Adipocyte (in vitro differentiated cells): ENCODE results near the gene HPSE2.
A peak's percentile ranks its signal among the peaks of the same experiment; 100 is the strongest.
"Not testable (repeated sequence)": the region's sequence is repeated elsewhere in the genome, so short reads cannot be mapped to it uniquely, and the experiment has no call there.

Experiments
- DNase-seq: peaks from one replicate; pipeline ENCODE4 v3.0.0-alpha.2; 2015; ENCODE audit warnings: low read depth
- H3K27me3 ChIP-seq: replicated peaks from 2 replicates; pipeline ENCODE4 v1.7.0; 2013; ENCODE audit warnings: mild to moderate bottlenecking, low read length, moderate library complexity; ENCODE audit not compliant: control insufficient read depth, insufficient read depth
- H3K36me3 ChIP-seq: 2 replicates; pipeline ENCODE4 v1.7.0; 2013; ENCODE audit warnings: low read length, mild to moderate bottlenecking, moderate library complexity; ENCODE audit not compliant: control insufficient read depth, insufficient read depth, severe bottlenecking
- H3K4me1 ChIP-seq: 2 replicates; pipeline ENCODE4 v1.7.0; 2013; ENCODE audit warnings: mild to moderate bottlenecking, low read length, moderate library complexity; ENCODE audit not compliant: control insufficient read depth, insufficient read depth
- H3K4me3 ChIP-seq: 2 replicates; pipeline ENCODE4 v1.7.0; 2013; ENCODE audit warnings: mild to moderate bottlenecking, low read length, moderate library complexity
- H3K9ac ChIP-seq: 2 replicates; pipeline ENCODE4 v1.7.0; 2013; ENCODE audit warnings: mild to moderate bottlenecking, low read length, moderate library complexity
- H3K9me3 ChIP-seq: 2 replicates; pipeline ENCODE4 v1.7.0; 2013; ENCODE audit warnings: mild to moderate bottlenecking, low read length, moderate library complexity; ENCODE audit not compliant: control insufficient read depth

Gene HPSE2

GRCh38 chr10:98541561-98541960 lies 694.1 kb downstream of the HPSE2 start:
- not testable (repeated sequence) for DNase-seq, H3K27me3 ChIP-seq, H3K4me3 ChIP-seq, H3K36me3 ChIP-seq, H3K9ac ChIP-seq, H3K9me3 ChIP-seq
- peaks cover 16% of the 10 kb centered on the region for H3K4me1 ChIP-seq

DNA sequence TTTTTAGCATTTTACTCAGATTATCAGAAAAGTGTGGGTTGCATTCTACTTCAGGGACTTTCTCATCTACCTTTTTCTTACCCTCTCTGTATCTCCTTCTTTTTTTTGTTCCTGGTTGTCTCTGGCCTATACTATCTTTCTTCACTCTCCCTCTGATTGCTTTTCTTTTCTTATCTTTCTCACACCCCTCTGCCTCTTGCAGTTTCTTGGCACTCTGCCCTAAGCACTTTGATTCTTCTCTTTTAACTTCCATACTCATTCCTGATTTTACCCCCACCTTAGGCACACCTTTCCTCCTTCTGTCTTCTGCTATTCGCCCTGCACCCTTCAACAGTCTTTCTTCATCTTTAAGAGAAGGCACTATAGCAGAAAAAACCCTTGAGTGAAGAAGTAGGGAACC lies 696.1 kb downstream of the HPSE2 start:
- Histone ChIP-seq H3K9ac (no peak overlapping the region), H3K27me3 (no peaks in the 10 kb centered on the region), H3K9me3 (no peaks in the 10 kb centered on the region), H3K4me1 (peaks cover 23% of the 10 kb centered on the region), H3K4me3 (no peak overlapping the region), H3K36me3 (no peaks in the 10 kb centered on the region)
- DNase-seq, result no peak

DNA sequence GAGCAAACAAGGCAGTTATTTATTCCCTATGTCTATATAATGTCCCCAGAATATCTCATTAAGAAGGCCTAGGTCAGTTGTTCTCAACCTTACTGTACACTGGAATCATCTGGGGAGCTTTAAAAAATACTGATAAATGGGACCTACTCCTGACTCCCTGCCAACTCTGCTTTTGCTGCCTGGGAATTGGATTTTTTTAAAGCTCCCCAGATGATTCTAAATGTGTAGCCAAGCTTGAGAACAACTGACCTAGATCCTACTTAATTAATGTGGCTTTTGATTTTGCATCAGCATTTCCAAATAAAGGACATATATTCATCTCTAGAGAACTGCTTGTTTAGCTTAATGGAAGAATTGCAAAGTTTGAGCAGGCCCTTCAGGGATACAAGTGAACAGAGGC lies 697.2 kb downstream of the HPSE2 start:
- no peaks in the 10 kb centered on the region for H3K27me3 ChIP-seq
- no peak overlapping the region for H3K9ac ChIP-seq
- peaks cover 31% of the 10 kb centered on the region for H3K4me1 ChIP-seq
- H3K9me3 ChIP-seq, result no peaks in the 10 kb centered on the region
- no peak for DNase-seq
- H3K36me3 ChIP-seq, result no peaks in the 10 kb centered on the region
- H3K4me3 ChIP-seq, result no peak overlapping the region

- DNase-seq, result peak; percentile 66
- H3K4me3 ChIP-seq, result no peak overlapping the region
- H3K36me3 ChIP-seq, result no peaks in the 10 kb centered on the region
- H3K9ac ChIP-seq, result no peak overlapping the region
- H3K27me3 ChIP-seq, result no peaks in the 10 kb centered on the region
- H3K9me3 ChIP-seq, result no peaks in the 10 kb centered on the region
- peaks cover 39% of the 10 kb centered on the region for H3K4me1 ChIP-seq
Observed at GRCh38 chr10:98536551-98536950, 699.1 kb downstream of the HPSE2 start.

DNA sequence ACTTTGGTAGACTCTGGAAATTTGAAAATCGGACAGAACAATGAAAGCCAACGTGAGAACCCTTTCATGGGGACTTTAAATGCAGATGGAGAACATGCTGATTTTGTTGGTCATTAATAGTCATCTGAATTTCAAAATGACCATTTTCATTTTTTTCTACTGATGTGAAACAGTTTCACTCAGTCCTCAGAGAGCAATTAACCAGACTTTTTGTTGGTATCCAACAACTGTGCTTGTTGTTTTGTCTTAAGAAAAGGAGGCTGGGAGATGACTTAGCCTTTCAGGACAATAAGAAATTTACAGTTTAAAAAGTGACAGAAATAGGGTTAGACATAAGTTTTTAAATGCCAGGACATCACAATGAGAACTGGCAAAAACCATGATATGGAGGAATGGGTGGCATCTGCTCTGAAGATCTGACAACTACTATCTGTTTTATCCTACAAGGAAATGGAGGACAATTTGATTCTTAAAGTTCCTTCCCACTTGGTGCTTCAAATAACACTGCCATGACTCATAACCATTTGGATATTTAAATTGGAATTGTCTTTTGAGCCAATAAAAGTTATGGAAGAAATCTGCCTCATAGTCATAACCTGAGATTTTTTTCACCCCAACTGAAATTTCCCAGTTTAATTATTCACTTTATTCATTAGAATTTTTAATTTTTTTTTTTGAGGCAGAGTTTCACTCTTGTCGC lies 701.8 kb downstream of the HPSE2 start:
- Histone ChIP-seq H3K36me3 (no peaks in the 10 kb centered on the region), H3K4me1 (peaks cover 38% of the 10 kb centered on the region), H3K9ac (no peak overlapping the region), H3K9me3 (no peaks in the 10 kb centered on the region), H3K4me3 (no peak overlapping the region), H3K27me3 (no peaks in the 10 kb centered on the region)
- DNase-seq, result peak; percentile 22

- Histone ChIP-seq H3K4me1 (peaks cover 35% of the 10 kb centered on the region), H3K36me3 (no peaks in the 10 kb centered on the region), H3K9ac (no peak overlapping the region), H3K9me3 (no peaks in the 10 kb centered on the region), H3K4me3 (no peak overlapping the region), H3K27me3 (no peaks in the 10 kb centered on the region)
- DNase-seq, result peak; percentile 14
Observed at GRCh38 chr10:98533241-98533640, 702.4 kb downstream of the HPSE2 start.

- Histone ChIP-seq H3K27me3 (no peaks in the 10 kb centered on the region), H3K36me3 (no peaks in the 10 kb centered on the region), H3K4me1 (peaks cover 18% of the 10 kb centered on the region), H3K9me3 (no peaks in the 10 kb centered on the region), H3K9ac (no peak overlapping the region), H3K4me3 (no peak overlapping the region)
- DNase-seq, result no peak
Observed at GRCh38 chr10:98528805-98529183, 706.9 kb downstream of the HPSE2 start.

DNA sequence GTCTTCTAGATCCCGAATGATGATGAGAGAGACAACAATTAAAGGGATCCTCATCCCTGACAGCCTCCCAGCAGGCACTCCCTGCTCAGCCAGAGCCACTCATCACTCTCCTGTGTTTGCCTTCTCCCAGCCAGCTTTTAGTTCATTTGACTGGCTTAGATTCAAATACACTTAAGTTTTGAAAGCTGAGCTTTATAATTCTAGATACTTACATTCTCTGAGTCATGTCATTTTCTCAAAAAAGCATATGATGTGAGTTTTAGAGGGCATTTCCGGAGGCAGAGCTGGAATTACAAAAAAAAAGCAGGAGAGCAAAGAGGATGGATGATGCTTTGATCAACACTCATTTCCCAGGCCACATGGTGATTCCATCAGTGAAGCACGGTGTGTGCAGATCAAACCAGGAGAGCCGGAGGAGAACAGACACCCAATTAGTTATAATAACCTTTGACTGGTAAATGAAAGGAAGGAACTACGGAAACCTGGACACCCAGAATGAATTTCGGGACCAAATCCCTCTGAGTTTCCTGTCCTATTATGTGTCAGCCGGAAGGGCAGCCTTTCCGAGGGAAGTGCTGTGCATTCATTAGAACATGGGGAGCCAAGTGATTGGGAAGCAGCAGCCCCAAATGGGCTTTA lies 707.4 kb downstream of the HPSE2 start:
- Histone ChIP-seq H3K9me3 (no peaks in the 10 kb centered on the region), H3K27me3 (no peaks in the 10 kb centered on the region), H3K9ac (no peak overlapping the region), H3K4me1 (peaks cover 13% of the 10 kb centered on the region), H3K4me3 (no peak overlapping the region), H3K36me3 (no peaks in the 10 kb centered on the region)
- DNase-seq, result peak; percentile 51

GRCh38 chr10:98525969-98526368 lies 709.7 kb downstream of the HPSE2 start:
- no peak overlapping the region for H3K9ac ChIP-seq
- no peak for DNase-seq
- H3K9me3 ChIP-seq, result no peaks in the 10 kb centered on the region
- no peaks in the 10 kb centered on the region for H3K36me3 ChIP-seq
- H3K4me1 ChIP-seq, result peaks cover 6% of the 10 kb centered on the region
- H3K27me3 ChIP-seq, result no peaks in the 10 kb centered on the region
- no peak overlapping the region for H3K4me3 ChIP-seq

DNA sequence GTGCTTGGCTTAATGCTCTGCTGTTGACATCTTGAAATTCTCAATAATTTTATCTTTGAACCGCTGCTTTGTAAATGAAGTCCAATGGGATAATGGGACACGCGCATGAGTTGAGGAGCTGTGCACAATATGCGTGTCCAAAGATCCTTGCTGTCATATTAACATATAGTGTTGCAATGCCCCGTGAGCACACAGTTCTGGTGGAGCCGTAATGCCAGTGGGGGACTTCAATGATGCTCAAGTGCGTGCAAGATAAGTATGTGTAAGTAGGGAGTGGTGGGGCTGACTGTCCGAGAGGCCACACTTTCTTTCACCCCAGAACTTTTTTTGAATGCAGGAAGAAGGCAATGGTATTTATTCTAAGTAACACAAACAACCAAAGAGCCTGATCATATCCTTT lies 711.5 kb downstream of the HPSE2 start:
- H3K36me3 ChIP-seq, result no peaks in the 10 kb centered on the region
- H3K4me3 ChIP-seq, result no peak overlapping the region
- H3K9ac ChIP-seq, result no peak overlapping the region
- H3K27me3 ChIP-seq, result no peaks in the 10 kb centered on the region
- no peaks in the 10 kb centered on the region for H3K9me3 ChIP-seq
- DNase-seq, result no peak
- peaks cover 6% of the 10 kb centered on the region for H3K4me1 ChIP-seq

- no peak for DNase-seq
- H3K36me3 ChIP-seq, result no peaks in the 10 kb centered on the region
- H3K27me3 ChIP-seq, result no peaks in the 10 kb centered on the region
- no peaks in the 10 kb centered on the region for H3K9me3 ChIP-seq
- no peak overlapping the region for H3K9ac ChIP-seq
- peaks cover 15% of the 10 kb centered on the region for H3K4me1 ChIP-seq
- H3K4me3 ChIP-seq, result no peak overlapping the region
Observed at GRCh38 chr10:98519841-98520240, 715.8 kb downstream of the HPSE2 start.

GRCh38 chr10:98517672-98518071 lies 718.0 kb downstream of the HPSE2 start:
- Histone ChIP-seq H3K36me3 (no peaks in the 10 kb centered on the region), H3K27me3 (no peaks in the 10 kb centered on the region), H3K4me1 (peaks cover 15% of the 10 kb centered on the region), H3K9me3 (no peaks in the 10 kb centered on the region), H3K4me3 (no peak overlapping the region), H3K9ac (no peak overlapping the region)
- DNase-seq, result no peak
